GM18868 (cell line): ENCODE data around the gene ITSN1.
"Not testable (repeated sequence)": the region's sequence is repeated elsewhere in the genome, so short reads cannot be mapped to it uniquely, and the experiment has no call there.

ENCODE experiments used
- ATAC-seq: cut with Tn5 transposase; IDR thresholded peaks from one replicate; pipeline ENCODE4 v1.9.1; 2021; ENCODE audit warnings: mild to moderate bottlenecking, moderate library complexity; ENCODE audit not compliant: unreplicated experiment

Gene ITSN1

GRCh38 chr21:33729139-33729538 is 86.8 kb downstream of the ITSN1 start:
- not testable (repeated sequence) for ATAC-seq

- no peak for ATAC-seq
Measured at GRCh38 chr21:33729641-33730040, 87.3 kb downstream of the ITSN1 start.

GRCh38 chr21:33731447-33731846 is 89.1 kb downstream of the ITSN1 start:
- ATAC-seq, result no peak

DNA sequence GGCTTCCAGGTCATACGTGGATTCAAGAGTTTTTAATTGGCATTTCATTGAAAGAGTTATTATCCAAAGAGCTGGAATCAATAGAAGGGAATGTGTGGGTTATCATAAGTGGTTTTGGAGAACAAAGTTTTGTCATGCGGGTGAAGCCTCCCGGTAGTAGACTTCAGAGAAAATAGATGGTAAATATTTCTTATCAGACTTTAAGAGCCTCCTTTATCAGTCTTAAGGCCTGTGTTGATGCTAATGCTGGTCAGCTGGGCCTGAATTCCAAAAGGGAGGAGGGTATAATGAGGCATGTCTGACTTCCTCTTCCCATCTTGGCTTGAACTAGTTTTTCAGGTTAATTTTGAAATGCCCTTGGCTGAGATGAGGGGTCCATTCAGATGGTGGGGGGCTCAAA is 89.7 kb downstream of the ITSN1 start:
- ATAC-seq, result no peak

DNA sequence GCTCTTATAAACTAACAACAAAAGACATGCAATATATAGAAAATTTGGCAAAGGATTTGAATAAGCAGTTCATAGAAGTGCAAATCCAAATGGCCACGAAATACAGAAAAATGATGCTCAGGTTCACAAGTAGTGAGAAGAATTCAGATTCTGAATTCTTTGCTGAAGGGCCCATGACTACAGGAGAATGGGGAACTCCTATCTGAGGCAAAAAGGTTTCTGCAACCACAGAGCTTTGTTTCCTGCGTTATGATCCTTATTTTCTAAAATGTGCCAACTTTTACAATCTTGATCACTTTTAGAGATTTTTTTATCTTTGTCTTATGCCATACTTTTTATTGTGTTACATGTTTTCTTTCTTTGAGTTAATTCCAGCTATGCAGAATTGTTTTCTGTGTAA is 91.3 kb downstream of the ITSN1 start:
- ATAC-seq, result no peak

DNA sequence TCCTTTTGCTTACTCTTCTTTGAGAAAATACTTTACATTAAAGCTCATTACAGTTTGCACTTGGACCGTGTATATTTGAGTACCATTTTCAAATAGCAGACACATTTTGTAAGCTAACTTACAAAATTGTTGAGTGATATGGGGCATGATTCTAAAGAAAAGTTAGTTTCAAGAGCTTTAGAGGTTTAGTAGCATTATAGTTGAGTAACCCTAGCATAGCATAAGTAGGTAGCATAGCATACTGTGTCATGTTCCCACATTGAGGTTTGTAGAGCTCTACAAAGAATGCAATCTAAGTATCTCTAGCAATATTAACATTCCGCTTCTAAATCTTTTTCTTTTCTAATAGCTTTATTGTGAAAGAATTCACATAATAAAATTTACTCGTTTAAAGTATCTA is 92.0 kb downstream of the ITSN1 start:
- no peak for ATAC-seq

DNA sequence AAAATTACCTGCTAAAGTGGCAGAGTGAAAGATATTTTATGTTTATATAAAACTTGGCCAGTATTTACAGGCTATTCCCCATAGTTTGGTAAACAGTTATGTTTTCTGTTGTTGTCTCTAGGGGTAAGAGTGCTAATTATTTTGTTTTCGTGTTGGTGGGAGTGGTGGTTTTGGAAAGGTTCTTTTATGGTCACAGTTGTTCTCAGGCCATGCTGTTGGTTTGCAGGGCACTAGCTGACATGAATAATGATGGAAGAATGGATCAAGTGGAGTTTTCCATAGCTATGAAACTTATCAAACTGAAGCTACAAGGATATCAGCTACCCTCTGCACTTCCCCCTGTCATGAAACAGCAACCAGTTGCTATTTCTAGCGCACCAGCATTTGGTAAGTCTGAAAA is 92.5 kb downstream of the ITSN1 start:
- ATAC-seq, result no peak

- no peak for ATAC-seq
Measured at GRCh38 chr21:33736569-33736968, 94.3 kb downstream of the ITSN1 start.

- no peak for ATAC-seq
Measured at GRCh38 chr21:33739701-33740100, 97.4 kb downstream of the ITSN1 start.

GRCh38 chr21:33747420-33747819 is 105.1 kb downstream of the ITSN1 start:
- no peak for ATAC-seq

DNA sequence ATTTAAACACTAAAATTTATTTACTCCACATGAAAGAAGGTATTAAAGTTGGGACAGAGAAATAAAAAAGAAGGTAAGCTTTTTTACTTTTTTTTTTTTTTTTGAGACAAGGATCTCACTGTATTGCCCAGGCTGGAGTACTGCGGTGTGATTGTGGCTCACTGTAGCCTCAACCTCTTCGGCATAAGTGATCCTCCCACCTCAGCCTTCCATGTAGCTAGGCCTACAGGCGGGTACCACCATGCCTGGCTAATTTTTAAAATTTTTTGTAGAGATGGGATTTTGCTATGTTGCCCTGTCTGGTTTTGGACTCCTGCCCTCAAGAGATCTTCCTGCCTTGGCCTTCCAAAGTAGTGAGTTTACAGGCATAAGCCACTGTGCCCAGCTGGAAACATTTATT is 106.6 kb downstream of the ITSN1 start:
- ATAC-seq, result no peak

DNA sequence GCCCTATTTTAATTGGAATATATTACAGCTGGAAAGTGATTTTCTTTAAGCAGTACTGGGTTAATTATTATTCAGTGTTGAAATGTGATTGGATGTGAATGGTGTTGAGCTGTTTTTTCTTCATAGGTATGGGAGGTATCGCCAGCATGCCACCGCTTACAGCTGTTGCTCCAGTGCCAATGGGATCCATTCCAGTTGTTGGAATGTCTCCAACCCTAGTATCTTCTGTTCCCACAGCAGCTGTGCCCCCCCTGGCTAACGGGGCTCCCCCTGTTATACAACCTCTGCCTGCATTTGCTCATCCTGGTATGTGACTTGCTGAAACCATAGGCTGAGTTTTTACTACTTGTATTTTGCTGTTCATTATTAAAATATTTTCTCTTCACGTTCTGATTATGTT is 107.7 kb downstream of the ITSN1 start:
- no peak for ATAC-seq

- no peak for ATAC-seq
Measured at GRCh38 chr21:33751120-33751519, 108.8 kb downstream of the ITSN1 start.

GRCh38 chr21:33751533-33751932 is 109.2 kb downstream of the ITSN1 start:
- ATAC-seq, result no peak

- no peak for ATAC-seq
Measured at GRCh38 chr21:33752260-33752659, 110.0 kb downstream of the ITSN1 start.

DNA sequence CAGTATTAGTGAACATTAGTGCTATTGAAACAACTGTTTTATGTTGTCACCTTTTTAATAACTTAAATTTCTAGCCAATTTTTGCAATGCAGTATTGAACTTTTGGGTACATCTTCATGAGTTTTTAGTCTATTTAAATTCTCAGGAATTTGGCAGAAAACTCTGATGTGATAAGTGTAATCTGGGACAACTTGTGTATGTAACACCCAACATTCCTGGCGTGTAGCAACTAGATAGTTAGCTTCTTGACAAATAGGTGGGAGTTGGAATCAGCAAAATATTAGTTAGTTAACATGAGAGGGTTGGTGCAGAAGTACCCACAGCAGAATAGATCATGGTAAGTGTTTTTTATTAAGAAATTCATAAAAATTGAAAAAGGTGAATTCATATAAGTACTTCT is 111.6 kb downstream of the ITSN1 start:
- ATAC-seq, result no peak

GRCh38 chr21:33754481-33754880 is 112.2 kb downstream of the ITSN1 start:
- ATAC-seq, result no peak

DNA sequence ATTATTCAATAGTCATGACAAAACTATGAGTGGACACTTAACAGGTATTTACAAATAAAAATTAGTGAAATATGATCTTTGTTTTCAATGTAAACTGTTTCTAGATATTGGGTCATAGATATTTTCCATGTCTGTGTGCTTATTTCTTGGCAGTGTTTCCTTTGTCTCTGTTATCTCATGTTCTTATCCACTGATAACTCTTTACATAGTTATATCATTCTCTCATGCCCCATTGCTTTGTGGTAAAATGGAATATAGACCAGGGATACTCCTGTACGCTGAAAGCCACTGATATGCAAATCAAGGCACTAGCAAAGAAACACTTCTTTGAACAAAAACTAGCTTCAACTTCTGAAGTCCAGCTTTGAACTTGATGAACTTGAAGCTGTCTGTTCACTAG is 113.1 kb downstream of the ITSN1 start:
- ATAC-seq, result no peak

DNA sequence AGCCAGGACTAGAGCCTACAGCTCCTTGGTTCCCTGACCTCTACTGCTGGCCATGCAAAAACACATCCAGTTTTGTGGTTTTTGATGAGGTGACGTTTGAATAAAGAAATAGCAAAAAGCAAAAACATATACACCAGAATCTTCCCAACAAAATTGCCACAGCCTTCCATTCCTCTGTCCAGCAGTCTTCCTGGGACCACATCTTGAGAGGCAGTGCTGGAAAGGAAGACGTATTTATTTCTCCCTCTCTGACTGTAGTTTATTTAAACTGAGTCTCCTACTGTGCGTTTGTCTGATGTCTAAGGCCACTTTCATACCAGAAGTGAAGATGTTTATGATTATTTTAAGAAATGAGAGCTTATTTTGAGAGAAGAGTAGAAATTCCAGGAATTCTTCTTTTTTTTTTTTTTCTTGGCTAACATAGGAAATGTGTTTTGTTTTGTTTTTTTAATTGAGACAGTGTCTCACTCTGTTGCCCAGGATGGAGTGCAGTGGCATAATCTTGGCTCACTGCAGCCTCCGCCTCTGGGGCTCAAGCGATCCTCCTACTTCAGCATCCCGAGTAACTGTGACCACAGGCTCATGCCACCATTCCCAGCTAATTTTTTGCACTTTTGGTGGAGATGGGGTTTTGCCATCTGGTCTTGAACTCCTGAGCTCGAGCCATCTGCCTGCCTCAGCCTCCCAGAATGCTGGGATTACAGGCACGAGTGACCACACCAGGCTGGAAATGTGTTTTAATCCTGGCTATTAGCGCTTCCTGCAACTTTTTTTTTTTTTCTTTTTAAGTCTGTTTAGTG is 118.5 kb downstream of the ITSN1 start:
- ATAC-seq, result no peak

DNA sequence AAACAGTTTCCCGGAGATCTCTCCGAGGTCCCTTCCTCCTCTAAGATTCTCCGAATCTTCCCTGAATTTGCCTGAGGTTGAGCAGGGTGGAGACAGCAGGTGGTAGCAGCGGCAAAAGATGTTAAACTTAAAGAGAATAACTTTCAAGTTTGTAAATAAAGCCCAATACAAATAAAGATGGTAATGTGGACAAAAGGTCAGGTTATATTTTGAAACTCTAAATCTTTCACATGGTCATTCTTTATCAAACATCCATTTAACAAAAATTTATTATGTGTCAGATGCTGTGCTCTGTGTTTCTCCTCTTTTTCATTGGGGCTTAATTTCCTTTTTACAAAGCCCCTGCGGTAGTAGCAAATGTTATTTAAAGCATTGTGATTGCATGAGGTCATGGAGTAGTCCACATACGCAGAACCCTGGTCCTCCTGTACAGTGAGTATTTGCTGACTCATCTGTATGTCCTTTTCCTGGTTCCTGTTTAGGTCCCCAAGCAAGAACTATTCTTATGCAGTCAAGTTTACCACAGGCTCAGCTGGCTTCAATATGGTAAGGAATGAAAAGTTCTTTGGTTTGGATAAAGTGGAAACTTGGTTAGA is 119.2 kb downstream of the ITSN1 start:
- ATAC-seq, result no peak

DNA sequence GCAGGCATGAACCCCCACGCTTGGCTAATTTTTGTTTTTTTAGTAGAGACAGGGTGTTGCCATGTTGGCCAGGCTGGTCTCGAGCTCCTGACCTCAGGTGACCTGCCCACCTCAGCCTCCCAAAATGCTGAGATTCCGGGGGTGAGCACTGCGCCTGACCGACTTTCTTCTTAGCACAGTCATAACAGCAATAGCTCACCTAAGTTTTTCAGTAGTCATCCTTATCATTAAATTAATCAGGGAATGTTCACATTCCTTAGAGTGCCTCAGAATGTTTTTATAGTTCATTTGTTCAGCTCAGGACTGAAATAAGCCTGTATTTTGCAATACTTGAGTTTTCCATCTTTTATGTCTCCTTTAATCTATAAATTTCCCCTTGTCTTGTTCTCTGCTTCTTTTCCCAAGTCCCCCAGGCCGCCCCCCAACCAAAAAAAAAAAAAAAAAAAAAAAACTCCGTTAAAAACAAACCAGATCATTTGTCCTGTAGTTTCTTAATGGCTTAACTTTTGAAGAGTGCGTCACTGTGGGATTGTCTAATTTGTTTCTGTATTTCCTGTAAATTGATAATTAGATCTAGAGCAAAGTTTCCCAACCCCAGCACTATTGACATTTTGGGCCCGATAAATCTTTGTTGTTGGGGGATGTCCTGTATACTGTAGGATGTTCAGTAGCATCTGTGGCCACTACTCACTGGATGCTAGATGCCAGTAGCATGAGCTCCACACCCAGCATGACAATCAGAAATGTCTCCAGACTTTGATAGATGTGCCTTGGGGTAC is 120.7 kb downstream of the ITSN1 start:
- ATAC-seq, result no peak

DNA sequence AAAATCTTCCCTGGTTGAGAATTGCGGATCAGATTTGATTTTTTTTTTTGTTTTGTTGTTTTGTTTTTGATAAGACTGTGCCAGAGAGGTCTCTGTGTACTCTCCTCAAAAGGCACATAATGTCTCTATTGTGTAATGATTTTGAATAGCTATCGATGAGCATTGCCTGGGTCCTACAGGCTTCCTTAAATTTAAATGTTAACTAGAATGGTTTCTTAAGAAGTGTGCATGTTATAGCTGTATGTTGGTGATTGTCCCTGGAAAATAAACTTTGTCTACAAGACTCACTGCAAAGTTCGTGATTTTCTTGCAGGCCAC is 121.2 kb downstream of the ITSN1 start:
- no peak for ATAC-seq
